ENCODE measurements around the gene PSMD6.
A peak's percentile ranks its signal among the peaks of the same experiment; 100 is the strongest.

Gene PSMD6

GRCh38 chr3:64042952-64043351, 19.7 kb upstream of the PSMD6 start:
- DNase-seq: no peak

- no peak for DNase-seq
These were observed 16.9 kb upstream of the PSMD6 start for GRCh38 chr3:64039981-64040733.

GRCh38 chr3:64039332-64039731, 16.0 kb upstream of the PSMD6 start:
- no peak for DNase-seq

- no peak for DNase-seq
These were observed 15.0 kb upstream of the PSMD6 start for GRCh38 chr3:64038253-64038767.

- DNase-seq: no peak
These were observed 13.8 kb upstream of the PSMD6 start for GRCh38 chr3:64037084-64037483.

GRCh38 chr3:64033069-64033468, 9.8 kb upstream of the PSMD6 start:
- DNase-seq: no peak

- no peak for DNase-seq
These were observed 8.5 kb upstream of the PSMD6 start for GRCh38 chr3:64031540-64032508.

GRCh38 chr3:64030741-64031140, 7.4 kb upstream of the PSMD6 start:
- DNase-seq: peak; percentile 60

- DNase-seq: no peak
These were observed 6.0 kb upstream of the PSMD6 start for GRCh38 chr3:64029287-64029686.

GRCh38 chr3:64028754-64029153, 5.5 kb upstream of the PSMD6 start:
- no peak for DNase-seq

- DNase-seq: no peak
These were observed 4.4 kb upstream of the PSMD6 start for GRCh38 chr3:64027658-64028057.

GRCh38 chr3:64026346-64026745, 3.1 kb upstream of the PSMD6 start:
- DNase-seq: no peak

- no peak for DNase-seq
These were observed 548 bp upstream of the PSMD6 start for GRCh38 chr3:64023861-64024223.

GRCh38 chr3:64022451-64023186, 675 bp downstream of the PSMD6 start:
- DNase-seq: peak; percentile 20

- DNase-seq: peak; percentile 30
These were observed 1.4 kb downstream of the PSMD6 start for GRCh38 chr3:64021922-64022321.

GRCh38 chr3:64019879-64020278, 3.4 kb downstream of the PSMD6 start:
- DNase-seq: no peak

- DNase-seq: no peak
These were observed 4.0 kb downstream of the PSMD6 start for GRCh38 chr3:64019271-64019670.

GRCh38 chr3:64016941-64017620, 6.2 kb downstream of the PSMD6 start:
- DNase-seq: no peak

GRCh38 chr3:64011685-64012084, 11.6 kb downstream of the PSMD6 start:
- no peak for DNase-seq

- no peak for DNase-seq
These were observed 13.1 kb downstream of the PSMD6 start for GRCh38 chr3:64010199-64010598.

GRCh38 chr3:64009528-64009927, 13.8 kb downstream of the PSMD6 start:
- DNase-seq: no peak

Measured in inflammatory macrophage treated with lipopolysaccharide for 4 hours (primary cell).